Endothelial cell of hepatic sinusoid (primary cell): ENCODE measurements around the gene KCNK3.

Experiments used
- in situ Hi-C: cut with HindIII; loops from 2 replicates; pipeline ENCODE4 v1.10.0; 2017; ENCODE audit warnings: low sequenced_read_pairs

The KCNK3 gene

DNA sequence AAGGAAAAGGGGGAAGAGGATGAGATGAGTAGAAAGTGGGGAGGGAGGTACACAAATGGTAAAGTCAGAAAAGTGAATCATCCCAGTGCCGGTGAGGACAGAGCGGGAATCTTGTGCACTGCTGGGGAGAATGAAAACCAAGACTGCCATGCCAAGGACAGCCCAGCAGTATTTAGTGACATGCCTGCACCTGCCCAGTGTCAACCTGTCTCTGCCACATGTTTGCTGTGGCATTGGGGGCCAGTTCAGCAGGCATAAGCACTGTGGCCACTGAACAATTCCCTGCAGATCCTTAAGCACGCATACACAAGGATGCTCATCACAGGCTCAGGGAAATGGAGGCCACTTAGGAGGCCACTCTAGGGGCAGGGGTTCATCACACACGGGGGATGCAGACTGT is 5.2 kb upstream of the KCNK3 start:
- in situ Hi-C loops = no loop called here

DNA sequence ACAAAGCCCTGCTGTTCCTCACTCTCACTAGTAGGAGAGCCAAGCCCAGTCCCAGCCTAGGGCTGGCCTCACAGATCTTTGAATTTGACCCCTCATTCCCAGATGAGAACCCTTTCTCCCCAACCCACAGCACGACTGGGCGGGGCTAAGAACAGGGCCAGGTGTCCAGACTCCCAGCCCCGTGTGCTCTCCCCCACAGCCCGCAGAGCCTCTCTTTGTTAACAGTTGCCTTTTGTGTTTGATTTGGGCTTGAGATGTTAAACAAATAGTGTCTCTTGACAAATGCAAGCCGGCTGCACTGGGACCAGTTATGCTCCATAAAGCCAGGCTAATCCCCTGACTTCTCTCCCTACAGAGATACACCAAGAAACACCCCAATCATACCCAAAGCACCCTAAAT is 4.7 kb upstream of the KCNK3 start:
- in situ Hi-C loops = no loop called here

DNA sequence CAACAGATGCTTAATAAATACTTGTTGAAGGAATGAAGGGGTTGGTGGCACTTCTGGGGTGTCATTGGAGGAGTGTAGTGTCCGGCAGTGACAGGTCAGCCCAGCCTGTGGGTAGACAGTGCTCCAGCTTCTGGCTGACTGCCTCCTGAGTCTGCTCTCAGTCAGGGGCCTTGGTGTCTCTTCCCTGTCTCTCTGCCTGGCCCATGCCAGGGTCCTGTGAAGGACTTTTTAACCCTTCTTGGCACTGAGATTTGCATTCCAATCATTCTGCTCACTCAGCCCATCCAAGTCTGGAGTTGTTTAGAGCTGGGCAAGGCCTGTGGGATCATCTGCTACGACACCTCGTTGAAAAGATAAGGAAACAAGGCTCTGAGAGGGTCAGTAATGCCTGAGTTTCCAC is 1.4 kb upstream of the KCNK3 start:
- in situ Hi-C loops = no loop called here

DNA sequence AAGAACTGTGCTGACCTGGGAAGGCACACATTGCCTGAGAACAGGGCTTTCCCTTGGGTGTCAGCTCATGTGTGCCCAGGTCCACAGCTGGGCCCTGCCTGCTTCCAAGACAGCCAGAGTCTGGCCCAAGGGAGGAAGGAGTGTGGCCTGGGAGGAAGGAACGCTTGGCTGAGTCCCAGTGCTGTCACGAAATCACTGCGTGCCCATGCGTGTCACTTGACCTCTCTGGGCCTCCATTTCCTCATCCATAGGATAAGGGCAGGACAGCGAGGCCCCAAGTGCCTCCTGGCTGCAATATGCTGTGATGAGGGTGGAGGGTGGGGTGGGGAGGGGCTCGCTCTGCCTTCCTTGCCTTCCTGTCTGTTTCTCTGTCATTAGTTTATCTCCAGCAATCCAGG is 642 bp upstream of the KCNK3 start:
- in situ Hi-C loops = no loop called here

DNA sequence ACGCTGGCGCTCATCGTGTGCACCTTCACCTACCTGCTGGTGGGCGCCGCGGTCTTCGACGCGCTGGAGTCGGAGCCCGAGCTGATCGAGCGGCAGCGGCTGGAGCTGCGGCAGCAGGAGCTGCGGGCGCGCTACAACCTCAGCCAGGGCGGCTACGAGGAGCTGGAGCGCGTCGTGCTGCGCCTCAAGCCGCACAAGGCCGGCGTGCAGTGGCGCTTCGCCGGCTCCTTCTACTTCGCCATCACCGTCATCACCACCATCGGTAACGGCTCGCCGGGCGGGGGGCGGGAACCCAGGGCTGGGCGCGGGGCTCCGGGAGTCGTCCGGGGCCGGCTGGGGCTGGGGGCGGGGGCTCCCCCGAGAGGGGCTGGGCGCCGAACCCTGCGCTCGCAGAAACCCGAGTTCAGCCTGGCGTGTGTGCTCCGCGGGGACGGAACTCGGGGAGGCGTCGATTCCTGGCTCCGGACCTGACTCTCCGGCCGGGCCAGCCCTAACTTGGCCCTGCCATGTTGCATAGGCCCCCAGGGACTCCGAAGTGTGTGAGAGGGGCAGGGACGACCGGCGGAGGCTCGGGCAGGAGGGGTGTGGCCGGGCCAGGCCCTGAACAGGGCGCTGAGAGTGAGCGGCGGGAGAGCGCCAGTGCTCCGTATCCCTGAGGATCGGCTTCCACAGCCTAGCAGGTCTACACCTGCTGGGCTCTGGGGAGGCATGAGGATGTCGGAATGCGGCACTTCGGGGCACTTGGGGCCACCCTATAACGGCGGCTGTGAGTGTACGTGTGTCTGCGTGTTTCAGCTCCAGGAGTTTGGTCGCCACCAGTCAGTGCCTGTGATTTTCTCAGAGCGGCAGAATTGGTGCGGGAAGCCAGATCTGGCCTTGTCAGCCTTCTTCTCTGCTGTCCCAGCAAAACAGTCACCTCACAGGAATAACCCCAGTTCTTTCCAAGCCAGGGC is 651 bp downstream of the KCNK3 start:
- in situ Hi-C loops = no loop called here

DNA sequence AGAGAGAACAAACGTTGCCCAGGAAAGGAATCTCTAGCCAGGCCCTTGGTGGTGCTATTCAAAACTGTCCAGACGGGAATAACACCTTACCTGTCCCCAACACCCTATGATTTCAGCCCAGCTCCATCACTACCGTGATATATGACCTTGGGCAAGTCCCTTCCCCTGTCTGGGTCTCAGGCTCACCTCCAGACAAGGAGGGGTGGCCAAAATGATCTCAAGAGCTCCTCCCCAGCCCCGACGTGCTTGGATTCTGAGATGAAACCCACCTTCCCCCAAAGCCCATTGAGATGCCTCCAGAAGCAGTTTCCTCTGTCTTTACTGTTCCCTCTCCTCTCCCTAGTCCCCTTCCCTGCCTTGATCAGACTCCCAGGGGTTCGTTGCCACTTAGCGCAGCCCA is 1.5 kb downstream of the KCNK3 start:
- in situ Hi-C loops = no loop called here

DNA sequence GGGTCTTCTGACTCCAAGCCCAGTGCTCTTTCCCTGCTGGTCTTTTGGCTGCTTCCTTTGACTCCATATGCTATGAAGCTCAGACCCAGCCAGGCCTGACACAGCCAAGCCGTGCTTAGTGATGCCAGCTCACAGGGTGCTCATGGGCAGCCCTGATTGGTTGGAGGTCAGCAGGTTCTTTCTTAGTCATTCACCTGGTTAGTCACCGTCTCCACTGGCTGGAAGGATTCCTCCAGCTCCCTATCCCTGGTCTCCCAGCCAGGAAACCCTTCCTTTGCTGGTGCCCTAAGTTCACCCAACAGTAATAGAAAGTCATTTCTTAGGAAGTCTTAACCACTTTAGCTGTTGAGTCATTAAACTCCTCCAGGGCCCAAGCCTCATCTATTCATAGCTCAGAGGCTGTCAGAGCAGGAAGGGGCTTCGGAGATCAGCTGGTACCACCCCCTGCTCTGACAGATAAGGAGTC is 3.9 kb downstream of the KCNK3 start:
- in situ Hi-C loops = no loop called here

DNA sequence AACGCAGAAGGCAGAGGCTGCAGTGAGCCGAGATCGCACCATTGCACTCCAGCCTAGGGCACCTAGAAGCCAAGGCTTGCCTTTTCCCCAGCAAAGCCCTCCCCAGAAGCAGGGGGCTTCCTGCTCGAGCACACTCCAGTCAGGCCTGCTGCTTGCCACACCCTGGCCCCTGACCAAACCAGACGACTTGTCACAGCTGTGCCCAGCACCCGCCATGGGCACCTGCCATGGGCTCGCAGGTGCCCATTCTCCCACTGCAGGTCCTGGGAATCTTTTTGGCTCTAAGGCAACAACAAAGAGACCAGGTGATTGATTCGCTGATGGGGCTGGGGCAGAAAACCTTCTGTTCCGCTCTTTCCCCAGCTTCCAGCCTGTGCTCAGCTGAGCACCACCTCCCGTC is 4.9 kb downstream of the KCNK3 start:
- in situ Hi-C loops = no loop called here

DNA sequence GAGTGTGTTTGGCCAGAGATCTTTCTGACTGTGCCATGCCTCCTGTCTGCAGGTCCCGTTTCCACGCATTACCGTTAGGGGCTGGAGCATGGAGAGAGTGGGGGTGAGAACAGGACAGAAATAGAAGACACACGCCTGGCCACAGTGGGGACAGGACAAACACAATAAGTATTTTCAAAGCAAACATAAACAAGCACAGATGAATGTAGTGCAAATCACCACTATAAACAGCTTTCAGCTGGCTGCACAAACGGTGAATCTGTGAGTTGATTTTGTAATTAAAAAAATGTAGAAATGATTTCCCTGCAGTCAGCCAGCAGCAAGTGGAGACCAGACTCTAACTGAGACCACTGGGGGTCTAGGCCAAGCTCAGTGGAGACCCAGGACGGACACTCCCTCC is 6.8 kb downstream of the KCNK3 start:
- in situ Hi-C loops = no loop called here

DNA sequence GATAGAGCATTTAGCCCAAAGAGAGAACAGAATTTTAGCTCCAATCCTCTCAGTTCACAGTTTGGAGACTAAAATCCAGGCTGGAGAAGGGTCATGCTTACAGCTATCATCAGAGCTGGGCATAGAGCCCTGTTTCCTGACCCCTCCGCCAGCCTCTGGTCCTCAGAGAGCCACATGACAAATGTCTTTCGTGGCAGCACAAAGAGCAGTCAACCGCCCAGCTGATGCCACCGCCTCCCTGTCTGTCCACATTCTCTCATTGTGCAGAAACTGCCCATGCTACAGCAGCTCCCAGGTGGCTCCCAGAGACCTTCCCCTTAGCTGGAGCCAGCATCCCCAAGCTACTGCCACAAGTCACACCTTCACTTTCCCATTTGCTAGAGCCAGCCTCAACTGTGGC is 7.6 kb downstream of the KCNK3 start:
- in situ Hi-C loops = no loop called here

DNA sequence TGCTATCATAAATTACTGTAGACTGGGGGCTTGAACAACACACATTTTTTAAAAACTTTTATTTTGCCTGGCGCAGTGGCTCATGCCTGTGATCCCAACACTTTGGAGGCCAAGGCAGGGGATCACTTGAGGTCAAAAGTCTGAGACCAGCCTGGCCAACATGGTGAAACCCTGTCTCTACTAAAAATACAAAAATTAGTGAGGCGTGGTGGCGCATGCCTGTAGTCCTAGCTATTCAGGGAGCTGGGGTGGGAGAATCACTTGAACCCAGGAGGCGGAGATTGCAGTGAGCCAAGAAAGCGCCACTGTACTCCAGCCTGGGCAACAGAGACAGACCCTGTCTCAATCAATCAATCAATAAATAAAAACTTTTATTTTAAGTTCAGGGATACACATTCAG is 9.1 kb downstream of the KCNK3 start:
- in situ Hi-C loops = no loop called here

DNA sequence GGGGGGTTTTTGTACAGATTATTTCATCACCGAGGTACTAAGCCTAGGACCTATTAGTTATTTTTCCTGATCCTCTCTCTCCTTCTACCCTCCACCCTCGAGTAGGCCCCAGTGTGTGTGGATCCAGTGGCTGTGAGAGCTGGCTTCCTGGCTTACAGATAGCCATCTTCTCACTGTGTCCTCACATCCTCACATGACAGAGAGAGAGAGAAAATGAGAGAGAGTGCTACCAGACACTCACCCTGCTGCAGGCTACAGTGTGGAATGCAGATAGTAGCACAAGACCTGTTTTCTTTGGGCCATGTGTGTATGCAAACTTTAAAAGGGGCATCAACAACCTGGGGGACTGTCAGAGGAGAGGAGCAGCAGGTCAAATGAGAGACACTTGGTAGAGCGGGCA is 9.5 kb downstream of the KCNK3 start:
- in situ Hi-C loops = no loop called here

DNA sequence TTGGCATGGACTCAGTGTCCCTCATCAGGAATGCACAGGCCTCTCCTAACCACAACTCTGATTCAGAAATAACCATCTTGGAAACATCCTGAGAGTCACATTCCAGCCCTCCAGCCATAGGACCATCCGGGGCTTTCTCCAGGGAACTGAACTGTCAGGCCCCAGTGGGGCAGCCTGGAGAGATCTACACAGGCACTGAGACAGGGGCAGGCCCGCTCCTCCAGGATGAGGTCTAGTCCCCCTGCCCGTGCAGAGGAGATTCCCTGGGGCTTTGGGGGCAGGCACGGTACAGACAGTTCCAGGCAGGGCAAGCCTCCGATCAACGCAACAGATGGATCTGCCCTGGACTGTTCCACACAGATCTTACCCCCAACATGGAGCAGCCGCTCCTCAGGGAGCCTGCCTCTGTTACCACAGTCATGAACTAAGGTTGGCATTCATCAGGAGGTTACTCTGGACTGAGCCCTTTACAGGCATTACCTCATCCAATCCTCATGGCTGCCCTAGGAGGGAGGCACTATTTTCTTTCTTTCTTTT is 12.0 kb downstream of the KCNK3 start:
- in situ Hi-C loops = no loop called here

DNA sequence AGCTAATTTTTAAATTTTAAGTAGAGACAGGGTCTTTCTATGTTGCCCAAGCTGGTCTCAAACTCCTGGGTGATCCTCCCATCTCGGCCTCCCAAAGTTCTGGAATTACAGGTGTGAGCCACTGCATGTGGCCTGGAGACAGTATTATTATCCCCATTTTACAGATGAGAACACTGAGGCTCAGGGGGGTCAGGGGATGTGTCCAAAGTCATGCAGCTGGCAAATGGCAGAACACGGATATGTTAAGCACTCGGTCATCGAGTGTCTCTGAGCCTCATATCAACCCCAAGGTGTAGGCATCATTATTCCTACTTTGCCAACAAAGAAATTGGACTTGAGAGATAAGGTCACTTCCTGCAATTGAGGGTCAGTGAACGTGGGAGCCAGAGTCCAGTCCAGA is 12.6 kb downstream of the KCNK3 start:
- in situ Hi-C loops = no loop called here

DNA sequence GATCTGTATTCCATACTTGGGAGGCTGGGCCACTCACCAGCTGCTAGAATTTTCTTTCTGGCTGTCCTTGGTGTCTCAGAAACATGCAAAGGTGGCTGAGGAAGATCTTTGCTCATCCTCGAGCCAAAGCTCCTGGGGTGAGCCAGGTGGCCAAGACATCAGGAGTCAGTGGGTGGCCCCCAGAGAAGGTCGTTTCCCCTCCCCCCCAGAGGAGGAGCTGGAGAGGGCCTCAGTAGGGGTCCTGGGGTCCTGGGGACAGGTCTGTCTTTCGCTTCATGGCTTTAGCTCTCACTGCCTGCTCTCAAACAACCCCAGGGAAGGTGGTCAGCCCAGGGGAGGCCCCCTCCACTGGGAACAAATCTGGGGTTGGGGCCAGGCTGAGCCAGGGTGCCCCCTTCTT is 13.6 kb downstream of the KCNK3 start:
- in situ Hi-C loops = no loop called here

DNA sequence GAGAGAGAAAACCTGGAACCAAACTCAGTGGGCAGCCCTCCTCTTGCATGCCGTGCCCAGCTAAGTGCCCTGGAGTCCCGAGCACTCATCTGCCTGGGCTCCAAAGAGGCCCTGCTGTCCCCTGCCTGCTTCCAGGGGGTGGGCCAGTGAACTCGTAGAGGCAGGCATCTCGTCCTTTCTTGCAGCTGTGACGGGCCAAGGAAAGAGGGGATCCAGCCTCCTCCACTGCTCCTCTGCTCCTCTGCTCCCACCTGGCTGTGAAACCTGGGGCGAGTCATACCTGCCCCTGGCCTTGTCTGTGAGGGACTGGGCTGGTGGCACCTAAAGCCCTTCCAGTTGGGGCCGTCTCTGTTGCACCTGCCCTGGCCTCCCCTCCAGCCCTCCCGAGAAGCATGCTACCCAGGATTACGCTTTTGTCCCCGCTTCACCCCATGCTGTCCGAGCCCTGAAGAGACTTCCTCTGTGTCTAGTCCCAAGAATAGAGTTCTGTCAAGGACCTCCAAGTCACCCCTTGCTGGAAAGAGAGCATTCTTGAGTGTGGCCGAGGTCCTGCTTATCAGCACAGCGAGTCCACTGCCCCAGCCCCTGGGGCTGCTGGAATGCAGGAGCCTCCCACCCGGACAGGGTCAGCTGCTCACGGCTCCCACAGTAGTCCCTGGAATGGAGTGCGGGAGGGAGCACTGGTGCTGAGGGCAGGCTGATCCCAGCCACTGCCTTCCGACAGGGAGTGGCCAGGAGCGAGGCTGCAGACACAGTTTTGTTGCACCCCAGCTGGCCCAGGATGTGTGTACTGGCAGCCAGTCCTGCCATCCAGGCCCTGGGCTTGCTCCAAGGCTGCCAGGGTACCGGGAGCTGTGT is 14.3 kb downstream of the KCNK3 start:
- in situ Hi-C loops = no loop called here

DNA sequence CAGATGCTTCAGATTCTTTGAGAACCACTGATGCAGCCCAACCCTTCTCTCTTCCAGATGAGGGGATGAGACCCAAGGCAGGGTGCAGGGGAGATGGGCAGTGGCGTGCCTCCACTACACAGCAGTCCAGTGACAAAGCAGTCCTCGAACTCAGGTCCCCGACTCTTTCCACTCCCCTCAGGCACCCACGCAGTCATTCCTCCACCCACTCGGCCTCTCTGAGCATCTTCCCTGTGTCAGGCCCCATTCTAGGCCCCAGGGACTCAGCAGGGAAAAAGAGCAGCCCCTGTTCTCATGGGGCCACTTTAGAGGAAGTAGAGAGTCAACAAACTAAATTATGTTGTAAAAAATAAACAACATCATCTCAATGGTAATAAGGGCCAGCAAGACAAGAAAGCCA is 15.2 kb downstream of the KCNK3 start:
- in situ Hi-C loops = no loop called here

DNA sequence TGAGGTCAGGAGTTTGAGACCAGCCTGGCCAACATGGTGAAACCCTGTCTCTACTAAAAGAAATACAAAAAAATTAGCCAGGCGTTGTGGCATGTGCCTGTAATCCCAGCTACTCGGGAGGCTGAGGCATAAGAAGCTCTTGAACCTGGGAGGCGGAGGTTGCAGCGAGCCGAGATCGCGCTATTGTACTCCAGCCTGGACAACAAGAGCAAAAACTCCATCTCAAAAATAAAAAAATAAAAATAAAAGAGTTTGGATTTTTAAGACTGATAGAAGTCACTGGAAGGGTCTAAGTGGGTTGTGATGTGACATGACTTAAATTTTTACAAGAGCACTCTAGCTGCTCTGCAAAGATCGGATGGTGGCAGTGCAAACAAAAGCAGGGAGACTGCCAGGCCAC is 15.9 kb downstream of the KCNK3 start:
- in situ Hi-C loops = no loop called here

DNA sequence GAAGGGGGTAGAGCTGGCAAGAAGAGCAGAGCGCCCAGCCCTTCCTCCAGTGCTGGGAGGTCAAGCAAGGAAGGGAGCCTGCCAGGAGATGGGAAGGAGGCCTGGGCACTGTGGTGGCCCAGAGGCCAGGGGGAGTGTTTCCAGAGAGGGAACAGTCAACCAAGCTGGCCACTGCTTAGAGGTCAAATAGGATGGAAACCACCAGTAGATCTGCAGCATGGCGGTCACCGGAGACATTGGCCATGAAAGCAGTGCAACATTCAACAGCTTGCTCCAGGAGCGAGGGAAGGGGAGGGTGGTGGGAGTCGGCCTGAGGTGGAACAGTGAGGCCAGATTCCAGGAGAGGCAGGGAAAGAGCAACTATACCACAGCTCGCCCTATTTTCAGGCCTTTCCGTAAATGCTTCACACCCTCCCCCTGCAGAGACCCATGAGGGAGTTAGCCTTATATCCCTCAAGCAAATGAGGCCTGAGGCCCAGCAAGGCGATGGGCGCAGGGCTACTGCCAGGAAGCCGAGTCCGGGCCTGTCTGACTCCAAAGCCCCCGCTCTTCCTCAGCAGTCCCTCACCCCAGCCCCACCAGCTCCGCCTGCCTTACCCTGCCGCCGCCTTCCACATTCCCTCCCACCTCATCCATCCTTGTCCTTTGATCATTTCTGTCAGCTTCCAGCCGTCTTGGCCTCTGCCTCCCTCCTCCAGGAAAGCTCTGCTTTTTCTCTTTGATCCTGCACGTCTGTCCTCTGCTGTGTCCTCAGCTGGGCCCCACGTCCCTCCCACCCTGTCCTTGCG is 17.0 kb downstream of the KCNK3 start:
- in situ Hi-C loops = no loop called here

DNA sequence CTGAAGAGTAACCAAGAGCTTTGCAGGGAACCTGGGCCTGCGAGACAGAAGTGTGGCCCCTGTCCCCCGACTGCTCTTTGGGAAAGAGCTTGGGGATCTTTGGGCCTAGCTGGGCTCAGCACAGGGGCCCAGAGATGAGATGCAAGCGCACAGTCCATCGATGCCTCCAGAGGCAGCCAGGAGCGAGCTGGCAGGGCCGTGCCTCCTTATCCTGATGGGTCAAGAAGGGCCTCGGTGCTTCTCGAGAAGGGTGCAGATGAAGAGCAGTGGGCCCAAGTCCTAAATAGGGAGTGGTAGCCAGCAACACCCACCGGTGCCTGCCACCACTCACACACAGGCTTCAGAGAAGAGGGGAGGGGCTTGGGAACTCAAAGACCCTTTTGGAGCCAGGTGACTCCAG is 17.6 kb downstream of the KCNK3 start:
- in situ Hi-C loops = no loop called here
